Parathyroid adenoma (tissue), 2 donors: Measurements from ENCODE around the gene MRPS18C.
"Not testable (repeated sequence)": the region's sequence is repeated elsewhere in the genome, so short reads cannot be mapped to it uniquely, and the experiment has no call there.

Experiments used
- H2AFZ ChIP-seq: fragments of 300-600 bp; sonication (generic); one replicate; pipeline ENCODE4 v1.7.0; 2017; ENCODE audit warnings: antibody characterized with exemption, mild to moderate bottlenecking
- H3K27ac ChIP-seq: fragments of 300-600 bp; sonication (generic); one replicate; pipeline ENCODE4 v1.7.0; 2017
- H3K27me3 ChIP-seq: fragments of 300-600 bp; sonication (generic); one replicate; pipeline ENCODE4 v1.7.0; 2017; ENCODE audit warnings: low read length; ENCODE audit not compliant: control insufficient read depth, insufficient read depth
- H3K36me3 ChIP-seq: fragments of 300-600 bp; sonication (generic); one replicate; pipeline ENCODE4 v1.7.0; 2017; ENCODE audit warnings: low read length; ENCODE audit not compliant: control insufficient read depth, insufficient read depth
- H3K4me1 ChIP-seq: fragments of 300-600 bp; sonication (generic); one replicate; pipeline ENCODE4 v1.7.0; 2017; ENCODE audit warnings: control low read depth
- H3K4me2 ChIP-seq: fragments of 300-600 bp; sonication (generic); one replicate; pipeline ENCODE4 v1.7.0; 2017; ENCODE audit warnings: low read length
- H3K4me3 ChIP-seq: fragments of 300-600 bp; sonication (generic); one replicate; pipeline ENCODE4 v1.7.0; 2017; ENCODE audit warnings: low read depth, low read length
- H3K79me2 ChIP-seq: fragments of 300-600 bp; sonication (generic); one replicate; pipeline ENCODE4 v1.7.0; 2017; ENCODE audit warnings: control low read depth
- H3K9ac ChIP-seq: fragments of 300-600 bp; sonication (generic); one replicate; pipeline ENCODE4 v1.7.0; 2017; ENCODE audit warnings: mild to moderate bottlenecking
- H3K9me3 ChIP-seq: fragments of 300-600 bp; sonication (generic); one replicate; pipeline ENCODE4 v1.7.0; 2017; ENCODE audit warnings: low read length; ENCODE audit not compliant: control insufficient read depth
- CTCF ChIP-seq: fragments of 300-600 bp; sonication (generic); IDR thresholded peaks from one replicate; pipeline ENCODE4 v1.7.0; 2017; ENCODE audit warnings: antibody characterized with exemption, mild to moderate bottlenecking
- donor health status: primary hyperparathyroidism.

The MRPS18C gene

GRCh38 chr4:83490876-83491450, 35.1 kb downstream of the MRPS18C start:
- Histone ChIP-seq H3K27me3 (no peaks in the 10 kb centered on the region), H3K27ac (no peak overlapping the region), H3K9me3 (no peaks in the 10 kb centered on the region), H3K9ac (no peak overlapping the region), H2AFZ (no peak overlapping the region), H3K4me3 (no peak overlapping the region), H3K36me3 (no peaks in the 10 kb centered on the region), H3K4me2 (no peak overlapping the region), H3K79me2 (no peaks in the 10 kb centered on the region), H3K4me1 (no peaks in the 10 kb centered on the region)
- TF ChIP-seq CTCF = peak; percentile 64

- H3K36me3 ChIP-seq, H3K9me3 ChIP-seq, H3K27ac ChIP-seq, H3K27me3 ChIP-seq, H3K79me2 ChIP-seq, H3K4me2 ChIP-seq, H3K9ac ChIP-seq, H3K4me1 ChIP-seq, H3K4me3 ChIP-seq: not testable (repeated sequence)
- H2AFZ ChIP-seq = peak overlapping the region; percentile 17
Measured at GRCh38 chr4:83496085-83496917, 40.4 kb downstream of the MRPS18C start.

- TF ChIP-seq CTCF = no peak
- Histone ChIP-seq H3K4me3 (no peak overlapping the region), H3K4me2 (no peak overlapping the region), H3K9ac (no peak overlapping the region), H3K36me3 (no peaks in the 10 kb centered on the region), H3K27ac (no peak overlapping the region), H3K9me3 (no peaks in the 10 kb centered on the region), H2AFZ (no peak overlapping the region), H3K4me1 (no peaks in the 10 kb centered on the region), H3K79me2 (no peaks in the 10 kb centered on the region), H3K27me3 (no peaks in the 10 kb centered on the region)
Measured at GRCh38 chr4:83498187-83498586, 42.3 kb downstream of the MRPS18C start.

- not testable (repeated sequence) for H3K79me2 ChIP-seq
Measured at GRCh38 chr4:83501671-83502070, 45.8 kb downstream of the MRPS18C start.

GRCh38 chr4:83503974-83504373, 48.1 kb downstream of the MRPS18C start:
- Histone ChIP-seq H2AFZ (no peak overlapping the region), H3K9me3 (no peaks in the 10 kb centered on the region), H3K4me1 (no peaks in the 10 kb centered on the region), H3K9ac (no peak overlapping the region), H3K4me2 (no peak overlapping the region), H3K36me3 (no peaks in the 10 kb centered on the region), H3K27me3 (no peaks in the 10 kb centered on the region), H3K79me2 (no peaks in the 10 kb centered on the region), H3K27ac (no peak overlapping the region), H3K4me3 (no peak overlapping the region)
- TF ChIP-seq CTCF = no peak

More at GRCh38 chr4:83501671-83502070, 45.8 kb downstream of the MRPS18C start:
- H3K4me3 ChIP-seq, H3K27ac ChIP-seq, H3K9me3 ChIP-seq, H2AFZ ChIP-seq, H3K4me1 ChIP-seq, H3K27me3 ChIP-seq, H3K9ac ChIP-seq, H3K4me2 ChIP-seq, H3K36me3 ChIP-seq: not testable (repeated sequence)
